HG03108 (cell line): ENCODE measurements around the gene DLK1.

Experiments
- ATAC-seq: cut with Tn5 transposase; IDR thresholded peaks from one replicate; pipeline ENCODE4 v1.9.1; 2021; ENCODE audit warnings: moderate library complexity; ENCODE audit not compliant: unreplicated experiment

The DLK1 gene

GRCh38 chr14:100775831-100776591 lies 49.3 kb downstream of the DLK1 start:
- ATAC-seq = no peak

- no peak for ATAC-seq
These were observed 50.1 kb downstream of the DLK1 start for GRCh38 chr14:100776681-100777365.

GRCh38 chr14:100777366-100777817 lies 50.7 kb downstream of the DLK1 start:
- no peak for ATAC-seq

GRCh38 chr14:100777818-100778525 lies 51.3 kb downstream of the DLK1 start:
- no peak for ATAC-seq

GRCh38 chr14:100778526-100778882 lies 51.8 kb downstream of the DLK1 start:
- ATAC-seq = no peak

GRCh38 chr14:100778951-100779690 lies 52.4 kb downstream of the DLK1 start:
- no peak for ATAC-seq

- ATAC-seq = no peak
These were observed 53.0 kb downstream of the DLK1 start for GRCh38 chr14:100779691-100780080.

GRCh38 chr14:100780246-100780645 lies 53.6 kb downstream of the DLK1 start:
- ATAC-seq = no peak

GRCh38 chr14:100780646-100781355 lies 54.1 kb downstream of the DLK1 start:
- no peak for ATAC-seq

GRCh38 chr14:100781952-100782351 lies 55.3 kb downstream of the DLK1 start:
- ATAC-seq = no peak

GRCh38 chr14:100782516-100783320 lies 56.0 kb downstream of the DLK1 start:
- ATAC-seq = no peak

GRCh38 chr14:100783630-100784370 lies 57.1 kb downstream of the DLK1 start:
- ATAC-seq = no peak

GRCh38 chr14:100784523-100785337 lies 58.0 kb downstream of the DLK1 start:
- no peak for ATAC-seq

- no peak for ATAC-seq
These were observed 58.6 kb downstream of the DLK1 start for GRCh38 chr14:100785338-100785615.

- ATAC-seq = no peak
These were observed 58.9 kb downstream of the DLK1 start for GRCh38 chr14:100785626-100786025.

GRCh38 chr14:100786131-100786530 lies 59.4 kb downstream of the DLK1 start:
- ATAC-seq = no peak

GRCh38 chr14:100786576-100787219 lies 60.0 kb downstream of the DLK1 start:
- ATAC-seq = no peak

- ATAC-seq = no peak
These were observed 61.0 kb downstream of the DLK1 start for GRCh38 chr14:100787659-100788058.
